Activated CD8-positive, alpha-beta memory T cell treated with anti-CD3 and anti-CD28 coated beads for 48 hours (primary cell): ENCODE measurements around the gene IL17RE.

ENCODE experiments used
- DNase-seq, 3 experiments: peaks; one replicate each; pipeline ENCODE4 v3.0.0-alpha.2; 2020; ENCODE audit warnings: low read depth in 2 of 3, low spot score in 2 of 3

The IL17RE gene

GRCh38 chr3:9903238-9903624, 583 bp downstream of the IL17RE start:
- no peak for DNase-seq

- DNase-seq: no peak
Observed at GRCh38 chr3:9903904-9904303, 1.3 kb downstream of the IL17RE start.

- no peak for DNase-seq
Observed at GRCh38 chr3:9906480-9906879, 3.8 kb downstream of the IL17RE start.

- DNase-seq: no peak
Observed at GRCh38 chr3:9908286-9908685, 5.6 kb downstream of the IL17RE start.

GRCh38 chr3:9909221-9910013, 6.8 kb downstream of the IL17RE start:
- DNase-seq: no peak

- no peak for DNase-seq
Observed at GRCh38 chr3:9911863-9912262, 9.2 kb downstream of the IL17RE start.

- DNase-seq: no peak
Observed at GRCh38 chr3:9912294-9912935, 9.8 kb downstream of the IL17RE start.

- no peak for DNase-seq
Observed at GRCh38 chr3:9913601-9914000, 11.0 kb downstream of the IL17RE start.

- no peak for DNase-seq
Observed at GRCh38 chr3:9914011-9914410, 11.4 kb downstream of the IL17RE start.

- DNase-seq: no peak
Observed at GRCh38 chr3:9914559-9915253, 12.1 kb downstream of the IL17RE start.

- no peak for DNase-seq
Observed at GRCh38 chr3:9915254-9916141, 12.8 kb downstream of the IL17RE start.

- no peak for DNase-seq
Observed at GRCh38 chr3:9916346-9916733, 13.7 kb downstream of the IL17RE start.

GRCh38 chr3:9916734-9917680, 14.4 kb downstream of the IL17RE start, which contains the start of gene IL17RC:
TSS of gene IL17RC (plus strand) at chr3:9917098. CDS start at chr3:9917316, 218 bp downstream.
- DNase-seq: no peak

- DNase-seq: no peak
Observed at GRCh38 chr3:9917820-9918219, 15.2 kb downstream of the IL17RE start.

GRCh38 chr3:9918261-9919038, 15.8 kb downstream of the IL17RE start:
- no peak for DNase-seq

GRCh38 chr3:9928158-9928557, 25.5 kb downstream of the IL17RE start:
- DNase-seq: no peak

- DNase-seq: no peak
Observed at GRCh38 chr3:9930804-9931418, 28.3 kb downstream of the IL17RE start.

GRCh38 chr3:9932535-9932842, 29.8 kb downstream of the IL17RE start:
- DNase-seq: no peak
